ENCODE results near the gene MBL2. TPM values are rescaled to one million over a fixed set of nuclear protein-coding genes. Genes with fewer than 3 reads are reported as not detected.

MBL2 gene
- polyA plus RNA-seq, 1 donor from 2014 or later: not detected

GRCh38 chr10:52756966-52757365, 15.6 kb downstream of the MBL2 start:
- no peaks in the 10 kb centered on the region for H4K20me1 ChIP-seq (ENCODE audit: insufficient read depth)
- H3K4me3 ChIP-seq (ENCODE audit: low read length): no peak overlapping the region
- no peaks in the 10 kb centered on the region for H3F3A ChIP-seq (ENCODE audit: insufficient read depth, low read length, poor library complexity, severe bottlenecking)
- H3K9me3 ChIP-seq (ENCODE audit: low read length): no peaks in the 10 kb centered on the region
- no peak overlapping the region for H3K9ac ChIP-seq (ENCODE audit: low read length)
- no peaks in the 10 kb centered on the region for H3K9me2 ChIP-seq (ENCODE audit: insufficient read depth, low read length)
- H3K27me3 ChIP-seq (ENCODE audit: insufficient read depth, low read depth, low read length): no peaks in the 10 kb centered on the region
- no peak overlapping the region for H3K27ac ChIP-seq (ENCODE audit: low read length)
- H2AFZ ChIP-seq (ENCODE audit: low read depth, low read length): no peak overlapping the region
- no peaks in the 10 kb centered on the region for H3K79me2 ChIP-seq (replicated peaks; ENCODE audit: insufficient read depth, low read length)
- TF ChIP-seq EP300 (conservative IDR thresholded peaks at IDR 0.05; ENCODE audit: poor library complexity, severe bottlenecking) (no peak), RAD21 (conservative IDR thresholded peaks at IDR 0.05) (no peak), CTCF (IDR thresholded peaks at IDR 0.05; ENCODE audit: poor library complexity, severe bottlenecking) (no peak), REST (IDR thresholded peaks at IDR 0.05; ENCODE audit: borderline replicate concordance) (no peak), POLR2AphosphoS5 (IDR thresholded peaks at IDR 0.05) (no peak), TAF1 (IDR thresholded peaks at IDR 0.05; ENCODE audit: low read depth) (no peak), SMC3 (conservative IDR thresholded peaks at IDR 0.05; ENCODE audit: poor library complexity) (no peak)
- H3K4me2 ChIP-seq (ENCODE audit: low read length): no peak overlapping the region
- H3K36me3 ChIP-seq (ENCODE audit: insufficient read depth, low read length): no peaks in the 10 kb centered on the region

- Histone ChIP-seq H3K27me3 (ENCODE audit: insufficient read depth, low read depth, low read length) (no peaks in the 10 kb centered on the region), H4K20me1 (ENCODE audit: insufficient read depth) (no peaks in the 10 kb centered on the region), H3K79me2 (replicated peaks; ENCODE audit: insufficient read depth, low read length) (no peaks in the 10 kb centered on the region), H3K9me3 (ENCODE audit: low read length) (no peaks in the 10 kb centered on the region), H3K4me3 (ENCODE audit: low read length) (no peak overlapping the region), H3K36me3 (ENCODE audit: insufficient read depth, low read length) (no peaks in the 10 kb centered on the region), H3K27ac (ENCODE audit: low read length) (no peak overlapping the region), H2AFZ (ENCODE audit: low read depth, low read length) (no peak overlapping the region), H3K9me2 (ENCODE audit: insufficient read depth, low read length) (no peaks in the 10 kb centered on the region), H3K4me2 (ENCODE audit: low read length) (no peak overlapping the region), H3F3A (ENCODE audit: insufficient read depth, low read length, poor library complexity, severe bottlenecking) (no peaks in the 10 kb centered on the region), H3K9ac (ENCODE audit: low read length) (no peak overlapping the region)
- TF ChIP-seq TAF1 (IDR thresholded peaks at IDR 0.05; ENCODE audit: low read depth) (no peak), CTCF (IDR thresholded peaks at IDR 0.05; ENCODE audit: poor library complexity, severe bottlenecking) (no peak), EP300 (conservative IDR thresholded peaks at IDR 0.05; ENCODE audit: poor library complexity, severe bottlenecking) (no peak), EZH2 (IDR thresholded peaks at IDR 0.05; ENCODE audit: borderline replicate concordance, insufficient read depth, low read length, poor library complexity, severe bottlenecking) (no peak), REST (IDR thresholded peaks at IDR 0.05; ENCODE audit: borderline replicate concordance) (no peak), SMC3 (conservative IDR thresholded peaks at IDR 0.05; ENCODE audit: poor library complexity) (no peak), POLR2AphosphoS5 (IDR thresholded peaks at IDR 0.05) (no peak), RAD21 (conservative IDR thresholded peaks at IDR 0.05) (no peak), MXI1 (conservative IDR thresholded peaks at IDR 0.05; ENCODE audit: poor library complexity, severe bottlenecking) (no peak)
These were observed 16.3 kb downstream of the MBL2 start for GRCh38 chr10:52756295-52756694.

All from neural cell (in vitro differentiated cells).